Stimulated activated CD8-positive, alpha-beta memory T cell treated with anti-CD3 and anti-CD28 coated beads, Interleukin-4, amount 100 ng/mL, for 24 hours (primary cell): ENCODE measurements around the gene CDK5RAP2.
"Not testable (repeated sequence)": the region's sequence is repeated elsewhere in the genome, so short reads cannot be mapped to it uniquely, and the experiment has no call there.

Source experiments
- DNase-seq: peaks from one replicate; pipeline ENCODE4 v3.0.0-alpha.2; 2020; ENCODE audit warnings: low read depth

Gene CDK5RAP2

GRCh38 chr9:120465685-120466407, 114.1 kb downstream of the CDK5RAP2 start:
- no peak for DNase-seq

GRCh38 chr9:120464887-120465421, 115.0 kb downstream of the CDK5RAP2 start:
- no peak for DNase-seq

GRCh38 chr9:120464176-120464886, 115.6 kb downstream of the CDK5RAP2 start:
- DNase-seq: no peak

GRCh38 chr9:120463765-120464164, 116.2 kb downstream of the CDK5RAP2 start:
- no peak for DNase-seq

GRCh38 chr9:120461677-120462076, 118.3 kb downstream of the CDK5RAP2 start:
- not testable (repeated sequence) for DNase-seq

GRCh38 chr9:120456218-120456617, 123.7 kb downstream of the CDK5RAP2 start:
- no peak for DNase-seq

GRCh38 chr9:120454467-120454866, 125.5 kb downstream of the CDK5RAP2 start:
- DNase-seq: no peak

GRCh38 chr9:120453792-120454191, 126.2 kb downstream of the CDK5RAP2 start:
- DNase-seq: no peak

GRCh38 chr9:120452631-120453030, 127.3 kb downstream of the CDK5RAP2 start:
- DNase-seq: no peak

- no peak for DNase-seq
Observed at GRCh38 chr9:120450916-120451315, 129.1 kb downstream of the CDK5RAP2 start.

GRCh38 chr9:120449566-120449965, 130.4 kb downstream of the CDK5RAP2 start:
- DNase-seq: no peak

GRCh38 chr9:120447959-120448500, 131.9 kb downstream of the CDK5RAP2 start:
- no peak for DNase-seq

GRCh38 chr9:120446671-120447070, 133.3 kb downstream of the CDK5RAP2 start:
- no peak for DNase-seq

GRCh38 chr9:120443976-120444375, 136.0 kb downstream of the CDK5RAP2 start:
- no peak for DNase-seq

- DNase-seq: no peak
Observed at GRCh38 chr9:120443489-120443888, 136.5 kb downstream of the CDK5RAP2 start.

- DNase-seq: no peak
Observed at GRCh38 chr9:120442308-120442995, 137.5 kb downstream of the CDK5RAP2 start.

- DNase-seq: no peak
Observed at GRCh38 chr9:120441426-120442307, 138.3 kb downstream of the CDK5RAP2 start.

- no peak for DNase-seq
Observed at GRCh38 chr9:120440791-120441190, 139.2 kb downstream of the CDK5RAP2 start.

- DNase-seq: no peak
Observed at GRCh38 chr9:120439926-120440325, 140.0 kb downstream of the CDK5RAP2 start.

GRCh38 chr9:120438836-120439546, 141.0 kb downstream of the CDK5RAP2 start:
- no peak for DNase-seq

GRCh38 chr9:120438111-120438510, 141.9 kb downstream of the CDK5RAP2 start:
- DNase-seq: no peak
